ENCODE measurements around the gene RPS6KA4. TPM values are rescaled to one million over a fixed set of nuclear protein-coding genes. Genes with fewer than 3 reads are reported as not detected.

RPS6KA4 gene
- polyA plus RNA-seq, 1 of the 3 experiments (the other 2 are of a cell fraction), result 43.4 TPM

GRCh38 chr11:64366751-64367150 lies 7.8 kb downstream of the RPS6KA4 start:
- peaks cover 25 to 51% of the 10 kb centered on the region in 2 experiments for H3K36me3 ChIP-seq (replicated peaks in 1 of 2; ENCODE audit: control insufficient read depth in 1 of 2, insufficient read depth in 2 of 2, low read length in 1 of 2)
- WGBS (ENCODE audit: low lambda C conversion rate), result 94% methylated on average over 1 of the region's 1 CpG
- no peak overlapping the region for H3K4me2 ChIP-seq
- H3F3A ChIP-seq (replicated peaks; ENCODE audit: insufficient read depth), result peaks cover 4% of the 10 kb centered on the region
- no peaks in the 10 kb centered on the region for H3K9me2 ChIP-seq
- ChIA-PET CTCF (no interaction called here), POLR2A (no interaction called here)
- TF ChIP-seq TCF12 (IDR thresholded peaks at IDR 0.05), result no peak
- no peak for TF ChIP-seq RCOR1 (IDR thresholded peaks at IDR 0.05; ENCODE audit: low read length)
- H3K27me3 ChIP-seq (ENCODE audit: insufficient read depth), result no peaks in the 10 kb centered on the region
- no peak overlapping the region for H3K27ac ChIP-seq (ENCODE audit: low read depth in 2 of 2, low read length in 1 of 2)
- no peaks in the 10 kb centered on the region for H4K20me1 ChIP-seq (ENCODE audit: insufficient read depth)
- no peak overlapping the region for H3K9ac ChIP-seq
- H2AFZ ChIP-seq (ENCODE audit: low read depth), result no peak overlapping the region
- 0 out of 2 replicates have a peak, but pooled peaks cover 4% of the 10 kb centered on the region for H3K79me2 ChIP-seq (ENCODE audit: insufficient read depth)
- peaks cover 0 to 2% of the 10 kb centered on the region in 2 experiments; a peak in 1 of 4 replicates for H3K4me1 ChIP-seq (ENCODE audit: control insufficient read depth in 1 of 2, insufficient read depth in 2 of 2, low read depth in 1 of 2, low read length in 1 of 2)
- no peak overlapping the region for H3K4me3 ChIP-seq (ENCODE audit: low read depth in 2 of 2, low read length in 1 of 2)
- H3K9me3 ChIP-seq, result no peaks in the 10 kb centered on the region
- no peak for DNase-seq

- H3K27ac ChIP-seq (ENCODE audit: low read depth in 2 of 2, low read length in 1 of 2), result no peak overlapping the region
- H4K20me1 ChIP-seq (ENCODE audit: insufficient read depth), result no peaks in the 10 kb centered on the region
- DNase-seq, result no peak
- H3K79me2 ChIP-seq (ENCODE audit: insufficient read depth), result no peaks in the 10 kb centered on the region
- H3K9ac ChIP-seq, result no peak overlapping the region
- TF ChIP-seq MEF2A (IDR thresholded peaks at IDR 0.05; ENCODE audit: borderline replicate concordance, low read depth) (no peak), NRF1 (IDR thresholded peaks at IDR 0.05; ENCODE audit: low read depth, low read length) (no peak), REST (IDR thresholded peaks at IDR 0.05; ENCODE audit: low read depth, low read length) (no peak), SIN3A (IDR thresholded peaks at IDR 0.05; ENCODE audit: borderline replicate concordance, low read depth, low read length) (no peak), USF2 (IDR thresholded peaks at IDR 0.05; ENCODE audit: borderline replicate concordance, low read depth, low read length) (no peak), RFX5 (IDR thresholded peaks at IDR 0.05; ENCODE audit: low read length) (no peak), CHD2 (IDR thresholded peaks at IDR 0.05; ENCODE audit: low read length, partially characterized antibody) (no peak), TEAD4 (IDR thresholded peaks at IDR 0.05; ENCODE audit: borderline replicate concordance, insufficient read depth) (no peak), RXRA (IDR thresholded peaks at IDR 0.05; ENCODE audit: borderline replicate concordance, low read depth) (no peak), MXI1 (IDR thresholded peaks at IDR 0.05; ENCODE audit: low read depth, low read length) (no peak), USF1 (IDR thresholded peaks at IDR 0.05; ENCODE audit: borderline replicate concordance, low read depth) (no peak), SMC3 (IDR thresholded peaks at IDR 0.05; ENCODE audit: low read depth, low read length) (no peak), CTCF (IDR thresholded peaks at IDR 0.05) (no peak), POLR2AphosphoS5 (IDR thresholded peaks at IDR 0.05; ENCODE audit: low read depth, low read length) (no peak), FOXJ3 (CRISPR knock-in tag; IDR thresholded peaks at IDR 0.05) (no peak), TCF12 (IDR thresholded peaks at IDR 0.05) (no peak), RCOR1 (IDR thresholded peaks at IDR 0.05; ENCODE audit: low read length) (no peak), IRF3 (IDR thresholded peaks at IDR 0.05; ENCODE audit: low read depth, low read length) (no peak)
- POLR2A ChIA-PET, result no interaction called here
- H3K9me3 ChIP-seq, result no peaks in the 10 kb centered on the region
- no peak overlapping the region for H3K4me2 ChIP-seq
- no peak overlapping the region for H2AFZ ChIP-seq (ENCODE audit: low read depth)
- H3K36me3 ChIP-seq (replicated peaks in 1 of 2; ENCODE audit: control insufficient read depth in 1 of 2, insufficient read depth in 2 of 2, low read length in 1 of 2), result peaks cover 15 to 42% of the 10 kb centered on the region in 2 experiments
- 96% methylated on average over 30 of the region's 46 CpGs for WGBS (ENCODE audit: low lambda C conversion rate)
- CTCF ChIA-PET, result interaction anchor here (1.0 kb wide), 1 partner anchor 13 kb away, joined by 3 read pairs; no protein-coding TSS in a partner anchor
- peaks cover 10% of the 10 kb centered on the region for H3F3A ChIP-seq (replicated peaks; ENCODE audit: insufficient read depth)
- H3K27me3 ChIP-seq (ENCODE audit: insufficient read depth), result no peaks in the 10 kb centered on the region
- no peaks in the 10 kb centered on the region for H3K9me2 ChIP-seq
- H3K4me1 ChIP-seq (ENCODE audit: control insufficient read depth in 1 of 2, insufficient read depth in 2 of 2, low read depth in 1 of 2, low read length in 1 of 2), result peaks cover 0 to 11% of the 10 kb centered on the region in 2 experiments; a peak in 1 of 4 replicates
- H3K4me3 ChIP-seq (ENCODE audit: low read depth in 2 of 2, low read length in 1 of 2), result no peak overlapping the region
Observed at GRCh38 chr11:64367931-64368672, 9.1 kb downstream of the RPS6KA4 start.

All from SK-N-SH (cell line).